NOMO-1 (cell line): ENCODE results near the gene CAMK1D.
"Not testable (repeated sequence)": the region's sequence is repeated elsewhere in the genome, so short reads cannot be mapped to it uniquely, and the experiment has no call there.

Source experiments
- DNase-seq, 2 experiments: peaks; one replicate each; lab custom pipeline; 2025; ENCODE audit not compliant: unreplicated experiment in 2 of 2; lab: John Stamatoyannopoulos, UW

Gene CAMK1D

DNA sequence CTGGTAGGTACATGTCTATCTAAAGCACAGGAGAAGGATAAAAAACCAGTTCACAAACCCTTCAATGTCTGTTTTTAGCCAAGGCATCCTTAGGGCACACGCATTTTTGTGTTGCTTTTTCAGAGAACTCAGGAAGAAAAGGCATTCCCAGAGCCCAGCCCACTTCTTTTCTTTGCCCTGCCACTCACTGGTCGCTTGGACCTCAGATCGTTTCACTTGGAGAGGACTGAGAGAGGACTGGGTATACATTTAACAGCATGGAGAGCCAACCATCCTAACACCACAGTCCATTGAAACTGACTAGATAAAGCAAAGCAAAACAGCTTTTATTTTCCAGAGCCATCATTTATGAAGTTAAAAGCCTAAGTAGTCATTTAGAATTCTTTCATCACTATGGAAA lies 194.2 kb downstream of the CAMK1D start:
- DNase-seq = no peak

DNA sequence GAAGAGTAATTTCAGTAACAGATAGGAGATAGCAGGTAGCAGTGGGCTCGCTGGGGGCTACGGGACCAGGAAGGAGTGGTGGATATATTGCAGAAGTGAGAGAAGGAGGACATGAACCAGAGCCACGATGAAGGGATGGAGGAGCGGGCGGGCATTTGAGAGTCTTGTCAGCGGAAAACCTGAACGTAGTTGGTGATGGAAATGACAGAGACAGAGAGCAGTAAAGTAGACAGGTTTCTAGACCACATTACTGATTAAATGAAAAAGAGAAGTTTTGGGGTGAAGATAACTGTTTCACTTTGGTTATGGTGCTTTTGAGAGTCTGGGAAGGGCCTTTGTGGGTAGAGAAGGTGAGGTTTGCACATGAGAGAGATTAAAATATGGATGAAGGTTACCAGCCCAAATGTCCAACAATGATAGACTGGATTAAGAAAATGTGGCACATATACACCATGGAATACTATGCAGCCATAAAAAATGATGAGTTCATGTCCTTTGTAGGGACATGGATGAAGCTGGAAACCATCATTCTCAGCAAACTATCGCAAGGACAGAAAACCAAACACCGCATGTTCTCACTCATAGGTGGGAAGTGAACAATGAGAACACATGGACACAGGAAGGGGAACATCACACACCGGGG lies 196.9 kb downstream of the CAMK1D start:
- DNase-seq = not testable (repeated sequence)

DNA sequence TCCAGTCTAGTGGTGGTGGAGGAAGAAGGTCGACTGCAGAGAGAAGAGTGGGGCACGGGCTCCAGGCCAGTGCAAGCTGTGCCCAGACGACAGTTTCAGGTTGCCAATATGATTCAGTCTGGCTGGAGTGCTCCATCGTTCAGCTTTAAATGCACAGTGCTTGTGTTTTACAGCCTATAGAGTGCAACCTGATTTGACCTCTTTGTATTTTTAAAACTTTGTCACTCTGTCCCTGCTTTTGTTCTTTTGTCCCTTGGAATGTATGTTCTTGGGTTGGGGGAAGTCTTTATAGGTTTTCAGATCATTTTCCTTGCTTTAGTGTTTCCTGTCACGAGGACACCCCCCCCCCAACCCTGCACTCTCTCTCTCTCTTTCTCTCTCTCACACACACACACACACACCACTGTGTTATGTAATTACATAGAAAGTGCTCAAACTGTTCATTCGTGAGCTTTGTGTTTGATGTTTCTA lies 198.0 kb downstream of the CAMK1D start:
- no peak for DNase-seq

DNA sequence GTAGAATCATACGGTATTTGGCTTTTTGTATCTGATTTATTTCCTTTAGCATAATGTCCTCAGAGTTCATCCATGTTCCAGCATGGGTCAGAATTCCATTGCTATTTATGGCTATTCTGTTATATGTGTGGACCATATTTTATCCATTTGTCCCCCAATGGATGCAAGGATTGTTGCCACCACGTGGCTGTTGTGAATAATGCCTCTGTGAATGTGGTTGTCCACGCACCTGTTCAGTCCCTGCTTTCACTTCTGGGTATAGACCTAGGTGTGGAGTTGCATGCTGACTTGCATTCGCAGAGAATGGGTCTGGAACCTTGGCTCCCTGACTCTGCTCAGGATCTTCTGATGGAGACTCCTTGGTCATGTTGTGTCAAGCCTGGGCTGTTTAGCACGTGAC lies 199.9 kb downstream of the CAMK1D start:
- no peak for DNase-seq

DNA sequence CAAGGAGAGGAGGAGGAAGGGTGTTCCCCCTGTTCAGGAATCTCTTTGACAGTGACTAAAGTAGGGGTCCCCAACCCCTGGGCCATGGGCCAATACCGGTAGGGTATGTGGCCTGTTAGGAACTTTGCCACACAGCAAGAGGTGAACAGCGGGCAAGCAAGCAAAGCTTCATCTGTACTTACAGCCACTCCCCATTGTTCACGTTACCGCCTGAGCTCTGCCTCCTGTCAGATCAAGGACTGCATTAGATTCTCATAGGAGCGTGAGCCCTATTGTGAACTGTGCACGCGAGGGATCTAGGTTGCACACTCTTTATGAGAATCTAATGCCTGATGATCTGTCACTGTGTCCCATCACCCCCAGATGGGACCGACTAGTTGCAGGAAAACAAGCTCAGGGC lies 201.6 kb downstream of the CAMK1D start:
- DNase-seq = no peak

DNA sequence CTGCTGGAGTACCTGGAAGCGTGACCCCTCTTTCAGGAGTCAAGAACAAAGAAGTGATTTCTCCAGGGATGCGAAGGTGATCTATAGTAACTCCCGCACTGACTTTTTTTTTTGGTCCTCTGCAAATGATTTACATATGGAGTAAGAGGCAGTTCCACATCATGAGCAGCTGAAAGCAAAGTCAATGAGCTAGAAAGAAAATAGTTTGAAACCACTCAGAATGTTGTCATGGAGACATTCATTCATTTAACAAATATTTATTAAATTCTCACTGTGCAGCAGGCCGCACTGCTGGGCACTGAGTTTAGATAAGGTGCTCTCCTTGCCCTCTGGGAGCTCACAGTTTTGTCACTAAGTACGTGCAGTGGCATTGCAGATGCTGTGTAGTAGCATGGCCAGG lies 206.7 kb downstream of the CAMK1D start:
- no peak for DNase-seq

DNA sequence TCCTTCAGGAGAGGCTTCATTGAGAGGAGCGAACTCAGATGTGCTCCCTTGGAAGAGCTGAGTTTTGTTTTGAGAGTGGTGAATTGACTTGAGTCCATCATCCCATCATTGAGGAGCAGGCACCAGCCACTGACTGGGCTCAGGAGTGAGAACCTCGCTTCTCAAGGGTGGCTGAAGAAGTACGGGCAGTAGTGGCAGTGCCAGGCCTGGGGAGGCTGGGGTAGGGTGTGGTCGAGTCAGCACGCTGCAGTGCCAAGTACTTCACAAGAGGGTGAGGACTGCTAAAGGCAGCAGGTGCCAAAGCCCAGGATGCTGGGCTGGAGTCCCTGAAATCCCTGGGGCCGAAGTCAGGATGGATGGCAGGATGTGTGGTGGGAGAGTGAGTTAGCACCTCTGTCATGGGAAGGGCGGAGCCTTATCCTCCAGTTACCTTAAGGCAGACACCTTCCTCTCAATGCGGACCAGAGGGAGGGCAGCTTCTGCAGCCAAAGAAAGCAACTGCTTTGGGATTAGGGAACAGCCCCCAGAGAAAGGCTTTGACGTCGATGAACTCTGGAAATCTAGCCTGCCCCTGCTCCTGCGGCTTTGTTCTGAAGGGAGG lies 210.3 kb downstream of the CAMK1D start:
- no peak for DNase-seq

DNA sequence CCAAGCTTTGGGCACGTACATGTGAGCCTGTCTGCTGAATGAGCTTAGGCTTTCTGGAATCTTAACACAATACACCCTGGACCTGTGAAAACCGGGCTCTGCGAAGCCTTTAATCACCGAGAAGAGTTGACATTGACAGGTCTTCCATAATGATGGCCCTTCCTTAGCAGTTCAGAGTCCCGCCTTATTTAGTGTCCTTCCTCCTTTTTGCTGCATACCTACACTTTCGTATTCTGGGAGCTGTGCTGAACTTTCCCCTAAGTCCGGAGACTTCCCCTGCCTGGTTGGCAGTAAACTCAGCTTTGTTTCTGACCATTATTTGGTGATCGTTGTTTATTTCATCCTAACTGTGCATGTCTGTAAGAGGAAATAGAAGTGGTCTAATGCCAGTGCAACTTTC lies 212.0 kb downstream of the CAMK1D start:
- DNase-seq = peak; percentile 35 to 41

DNA sequence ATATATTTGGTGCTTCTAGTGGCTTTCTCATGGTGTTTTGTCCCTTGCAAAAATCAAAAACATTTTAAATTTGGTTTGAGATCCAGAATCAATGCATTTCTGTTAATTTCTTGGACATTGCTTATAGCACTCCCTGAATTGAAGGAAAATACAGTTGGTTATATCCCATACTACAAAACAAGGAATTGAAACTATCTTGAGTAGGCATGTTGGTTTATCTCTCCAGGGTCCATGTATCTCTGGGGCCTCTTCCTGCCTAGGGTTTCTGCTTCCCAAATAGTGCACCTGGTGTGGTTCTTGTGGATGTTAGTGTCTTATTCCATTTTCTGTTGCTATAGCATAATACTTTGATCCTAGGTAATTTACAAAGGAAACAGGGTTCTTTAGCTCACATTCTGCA lies 212.4 kb downstream of the CAMK1D start:
- DNase-seq = peak in 1 of 2 experiments; percentile 32

DNA sequence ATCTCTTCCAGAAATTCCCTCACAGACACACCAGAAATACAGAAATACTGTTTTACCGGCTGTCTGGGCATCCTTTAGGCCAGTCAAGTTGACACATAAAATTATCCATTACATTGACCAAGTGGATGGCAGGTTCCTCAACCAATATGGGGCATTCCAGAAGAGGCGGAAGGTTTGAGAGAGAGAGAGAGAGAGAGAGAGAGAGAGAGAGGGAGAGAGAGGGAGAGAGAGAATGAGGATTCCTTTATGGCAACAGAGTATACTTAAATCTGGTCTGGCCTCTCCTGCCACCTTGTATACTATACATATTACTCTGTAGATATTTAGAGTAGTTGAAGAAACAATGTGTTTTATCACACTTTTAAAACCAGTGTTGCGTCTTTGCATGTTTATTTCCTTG lies 214.1 kb downstream of the CAMK1D start:
- DNase-seq = no peak

DNA sequence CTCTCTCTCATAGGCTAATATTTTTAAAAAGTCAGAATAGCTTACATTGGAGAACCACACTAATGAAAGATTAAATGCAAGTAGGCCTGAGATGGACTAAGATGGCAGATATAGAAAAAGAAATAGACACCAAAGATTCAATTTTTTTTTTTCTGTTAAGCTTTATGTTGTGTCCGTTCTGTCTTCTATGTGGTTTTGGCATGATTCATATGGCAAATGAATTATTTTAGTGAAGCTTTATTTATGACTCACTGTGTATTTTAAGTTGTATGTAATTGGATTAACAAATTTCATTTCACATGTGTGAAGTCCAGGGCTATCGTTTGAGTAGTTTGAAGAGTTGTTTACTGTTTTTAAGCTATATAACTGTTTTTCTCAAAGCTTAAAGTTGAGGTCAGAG lies 214.8 kb downstream of the CAMK1D start:
- no peak for DNase-seq

DNA sequence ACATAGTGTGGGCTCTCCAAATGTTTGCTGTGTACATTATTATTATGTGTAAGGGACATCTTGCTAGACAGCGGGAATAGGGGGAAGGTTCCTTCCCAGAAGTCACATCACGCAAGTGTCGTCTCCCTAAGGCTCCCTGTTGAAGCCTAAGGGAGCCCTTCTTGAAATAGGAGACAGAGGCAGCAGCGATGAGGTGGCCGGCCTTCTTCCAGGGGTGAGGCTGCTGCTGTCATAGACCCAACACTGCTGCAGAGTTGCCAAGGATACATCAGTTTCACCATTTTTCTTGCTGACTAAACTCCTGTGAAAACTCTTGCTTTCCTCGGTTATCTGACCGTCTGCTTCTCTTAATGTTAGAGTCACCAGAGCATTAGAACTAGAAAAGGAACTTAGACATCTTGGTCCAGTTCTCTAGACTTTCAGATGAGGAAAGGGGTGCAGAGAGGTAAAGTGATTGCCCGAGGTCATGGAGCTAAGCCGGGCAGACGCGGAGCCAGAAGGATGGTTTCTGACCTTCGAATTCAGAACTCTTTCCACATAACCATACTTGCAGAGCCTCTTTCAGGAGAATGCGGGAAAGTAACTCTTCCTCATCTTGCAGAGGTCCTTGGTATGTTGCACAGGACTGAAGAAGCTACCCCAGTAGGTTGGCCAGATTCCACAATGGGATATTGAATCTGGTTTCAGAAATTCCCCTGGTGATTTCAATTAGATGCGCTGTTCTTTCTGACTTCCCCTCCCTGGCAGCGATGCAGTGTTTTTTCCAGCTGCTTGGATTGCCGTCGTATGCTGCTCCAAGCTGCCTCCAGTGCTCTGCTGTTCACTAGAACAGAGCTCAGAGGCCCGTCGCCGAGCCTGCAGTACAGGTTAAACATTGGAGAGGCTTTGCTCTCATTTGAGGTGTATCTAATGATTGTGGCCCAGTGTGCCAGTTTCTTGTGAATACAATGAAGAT lies 217.1 kb downstream of the CAMK1D start:
- no peak for DNase-seq

DNA sequence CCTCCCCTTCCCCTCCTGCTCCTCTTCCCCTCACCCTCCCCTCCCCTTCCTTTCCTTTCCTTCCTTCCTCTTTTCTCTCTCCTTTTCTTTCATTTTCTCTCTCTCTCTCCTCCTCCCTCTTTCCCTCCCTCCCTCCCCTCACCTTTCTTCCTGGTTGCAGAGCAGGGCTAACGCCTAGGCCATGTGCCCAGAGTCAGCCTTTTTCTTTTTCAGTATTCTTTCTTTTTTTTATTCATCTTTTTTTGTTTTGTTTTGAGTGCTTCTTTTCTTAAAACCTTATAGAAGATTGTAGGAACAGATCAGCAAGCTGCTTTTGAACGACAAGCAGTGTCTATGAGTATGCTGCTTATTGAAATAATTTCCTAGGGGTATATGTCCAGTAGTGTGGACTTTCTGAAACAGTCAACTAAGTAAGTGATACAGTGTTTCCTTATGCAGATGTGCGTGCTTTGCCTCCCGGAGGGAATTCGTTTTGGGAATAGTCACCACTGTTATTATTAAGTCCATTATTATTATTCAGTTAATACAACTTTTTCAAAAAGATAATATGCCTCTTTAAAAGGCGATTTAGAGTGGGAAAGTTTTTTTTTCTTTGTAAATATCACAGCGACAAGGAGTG lies 219.2 kb downstream of the CAMK1D start:
- DNase-seq = peak in 1 of 2 experiments; percentile 5

DNA sequence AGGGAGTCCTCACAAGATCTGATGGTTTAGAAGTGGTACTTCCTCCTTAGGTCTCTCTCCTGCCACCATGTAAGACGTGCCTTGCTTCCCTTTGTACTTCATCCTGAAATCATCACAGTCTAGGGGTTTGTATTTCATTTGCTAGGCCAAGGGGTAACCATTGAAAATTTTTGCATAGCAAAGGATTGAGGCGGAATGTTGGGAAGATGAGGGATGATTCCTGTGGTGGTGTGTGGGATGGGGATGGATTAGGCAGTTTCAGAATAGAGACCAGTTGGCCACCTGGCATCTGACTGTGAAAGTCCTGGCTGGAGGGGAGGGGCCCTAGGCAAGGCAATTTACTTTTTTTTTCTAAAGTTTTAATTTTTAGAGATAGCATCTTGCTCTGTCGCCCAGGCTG lies 222.9 kb downstream of the CAMK1D start:
- DNase-seq = no peak

DNA sequence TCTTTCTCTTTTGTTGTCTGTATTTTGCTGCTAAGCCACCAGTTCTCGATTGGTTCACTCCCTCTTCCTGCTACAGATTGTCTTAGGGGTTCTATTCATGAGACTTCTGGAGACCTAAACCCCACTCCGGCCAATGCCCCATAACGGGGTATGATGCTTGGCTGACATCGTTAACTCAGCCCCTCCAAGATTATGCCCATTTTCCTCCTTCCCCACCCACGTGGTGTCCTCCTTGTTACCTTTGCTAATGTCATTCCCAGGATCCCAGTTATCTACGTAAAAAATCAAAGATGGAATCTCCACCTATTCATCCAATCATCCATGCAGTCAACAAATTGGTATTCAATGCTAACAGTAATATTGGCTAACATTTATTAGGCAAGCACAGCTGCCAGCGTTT lies 228.3 kb downstream of the CAMK1D start:
- no peak for DNase-seq

DNA sequence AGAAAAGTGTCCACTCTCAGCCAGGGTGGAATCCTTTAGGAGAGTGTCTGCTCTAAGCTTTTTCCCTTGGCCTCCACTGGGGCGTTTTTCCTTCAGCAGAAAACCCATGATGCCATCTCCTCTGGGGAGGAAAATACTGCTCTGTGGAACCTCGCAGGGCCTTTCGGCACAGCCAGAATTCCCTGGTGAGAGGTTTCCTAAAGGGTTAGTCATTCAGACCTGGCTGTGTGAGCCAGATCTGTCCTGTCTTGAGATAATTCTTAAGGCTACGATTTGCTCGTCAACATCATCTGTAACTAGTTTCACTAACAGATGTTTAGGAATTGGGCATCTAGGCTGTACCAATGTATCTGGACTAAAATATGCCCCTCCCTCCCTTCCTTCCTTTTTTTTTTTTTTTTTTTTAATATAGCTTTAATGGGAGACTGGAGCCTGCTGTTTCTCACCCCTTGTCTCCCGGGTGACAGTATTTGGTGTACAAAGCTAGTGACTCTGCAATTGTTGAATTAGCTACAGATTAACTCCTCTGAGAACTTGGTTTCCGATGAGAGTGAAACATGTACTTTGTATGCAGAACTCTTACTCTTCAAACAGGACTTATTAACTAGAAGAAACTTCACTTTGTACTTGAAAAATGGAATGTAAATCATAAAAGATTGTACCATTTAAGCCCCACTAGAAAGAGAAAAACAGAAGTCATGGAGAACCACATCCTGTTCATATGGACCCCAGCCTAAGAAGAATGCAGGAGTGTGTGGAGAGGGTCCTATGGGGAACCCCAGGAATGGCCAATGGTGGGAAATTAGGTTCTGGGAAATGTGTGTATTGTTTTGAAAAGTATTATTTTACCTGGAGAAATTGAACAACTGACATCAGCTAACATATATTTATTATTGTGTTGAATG lies 230.9 kb downstream of the CAMK1D start:
- no peak for DNase-seq

DNA sequence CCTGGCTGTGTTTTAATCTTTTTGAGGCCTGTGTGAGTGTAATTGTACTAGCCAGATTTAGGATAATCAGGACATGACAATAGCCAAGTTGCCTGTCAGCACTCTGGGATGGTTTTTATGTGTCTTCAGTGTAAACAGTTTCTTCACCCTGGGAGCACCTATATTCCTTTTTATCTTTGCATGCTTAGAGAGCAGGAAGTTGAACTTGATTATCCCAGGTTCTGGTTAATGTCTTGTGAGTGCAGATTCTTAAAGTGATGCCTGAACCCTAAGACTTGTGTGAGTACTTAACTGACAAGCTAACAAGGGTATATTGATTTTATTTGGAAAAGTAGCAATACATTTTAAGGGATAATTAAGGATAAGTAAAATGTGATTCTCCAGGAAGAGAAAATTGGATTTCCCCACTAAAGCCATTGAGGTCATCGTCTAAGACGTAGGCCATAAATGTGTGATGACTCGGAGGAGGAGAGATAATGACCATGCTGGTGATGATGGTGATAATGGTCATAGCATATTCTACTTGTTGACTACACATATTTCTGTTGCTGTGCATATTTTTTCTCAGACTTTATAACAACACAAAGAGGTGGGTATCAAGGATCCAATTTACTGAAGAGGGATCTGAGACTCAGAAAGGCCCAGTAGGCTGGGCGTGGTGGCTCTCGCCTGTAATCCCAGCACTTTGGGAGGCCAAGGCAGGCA lies 234.7 kb downstream of the CAMK1D start:
- DNase-seq = no peak

DNA sequence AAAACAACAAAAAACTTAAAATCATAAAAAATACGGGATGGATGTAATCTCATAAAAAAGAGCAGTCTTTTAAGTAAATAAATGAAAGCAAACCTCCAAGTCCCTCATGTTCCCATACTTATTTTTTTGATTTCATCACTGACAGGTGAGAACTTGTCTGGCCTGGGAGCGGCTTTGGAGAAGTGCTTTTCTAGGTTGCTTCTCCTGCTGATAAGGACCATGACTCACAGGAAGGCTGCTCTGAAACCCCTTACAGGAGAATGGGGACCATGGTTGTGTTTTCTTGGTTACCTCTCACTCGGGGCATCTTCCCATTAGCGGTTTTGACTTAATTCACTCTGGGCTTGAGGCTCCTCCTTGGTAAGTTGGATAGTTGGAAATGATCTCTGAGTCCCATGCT lies 237.4 kb downstream of the CAMK1D start:
- no peak for DNase-seq

DNA sequence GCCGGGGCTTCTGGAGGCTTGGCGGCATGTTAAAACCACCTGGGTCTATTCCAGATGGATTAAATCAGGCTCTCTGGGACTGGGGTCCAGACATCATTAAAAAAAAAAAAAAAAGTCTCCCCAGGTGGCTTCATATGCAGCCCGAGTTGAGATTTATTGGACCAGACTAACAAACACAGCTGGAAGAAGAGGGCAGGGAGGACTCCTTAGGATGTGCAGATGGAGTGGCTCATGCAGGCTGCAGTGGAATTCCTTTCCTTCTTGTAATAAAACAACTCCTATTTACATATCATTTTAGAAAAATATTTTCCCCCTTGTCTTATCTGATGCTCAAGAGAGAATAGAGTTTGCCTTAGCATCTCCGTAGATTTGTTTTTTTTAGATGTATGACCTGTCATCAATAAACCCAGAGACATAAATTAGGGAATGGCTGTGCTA lies 238.1 kb downstream of the CAMK1D start:
- no peak for DNase-seq
